Progenitor cell of endocrine pancreas (in vitro differentiated cells): Measurements from ENCODE around the gene FANK1. TPM values are rescaled to one million over a fixed set of nuclear protein-coding genes. Genes with fewer than 3 reads are reported as not detected.

Source experiments
- DNase-seq: peaks from one replicate; pipeline ENCODE4 v3.0.0; 2021; ENCODE audit warnings: low spot score; ENCODE audit not compliant: unreplicated experiment
- H3K27ac Mint-ChIP-seq: 2 replicates; pipeline ENCODE4 v1.8.0; 2021; ENCODE audit warnings: mild to moderate bottlenecking, moderate library complexity, mixed read lengths
- H3K27me3 Mint-ChIP-seq: 2 replicates; pipeline ENCODE4 v1.8.0; 2021; ENCODE audit warnings: mixed read lengths
- H3K36me3 Mint-ChIP-seq: 2 replicates; pipeline ENCODE4 v1.8.0; 2022; ENCODE audit warnings: mixed read lengths; ENCODE audit not compliant: insufficient read depth
- H3K4me1 Mint-ChIP-seq: 2 replicates; pipeline ENCODE4 v1.8.0; 2021; ENCODE audit warnings: low read depth, mixed read lengths
- H3K4me3 Mint-ChIP-seq: 2 replicates; pipeline ENCODE4 v1.8.0; 2021; ENCODE audit warnings: low read depth, mild to moderate bottlenecking, moderate library complexity, mixed read lengths
- H3K9me3 Mint-ChIP-seq: 2 replicates; pipeline ENCODE4 v1.8.0; 2021; ENCODE audit warnings: low read depth, mixed read lengths
- CTCF ChIP-seq: fragments of 200-600 bp; sonication (generic); IDR thresholded peaks from one replicate; pipeline ENCODE4 v1.5.0; 2021; ENCODE audit warnings: antibody characterized with exemption, mild to moderate bottlenecking; ENCODE audit not compliant: unreplicated experiment
- total RNA-seq: library from RNA; stranded (reverse); gene quantifications from 2 replicates; pipeline ENCODE4 v1.2.1, GENCODE V29; 2021

FANK1 gene
- total RNA-seq, 1 donor from 2014 or later = 3.2 TPM

GRCh38 chr10:126029999-126030398, 133.6 kb downstream of the FANK1 start:
- Mint-ChIP-seq H3K27ac (no peak overlapping the region), H3K4me3 (no peak overlapping the region), H3K4me1 (no peaks in the 10 kb centered on the region), H3K36me3 (peaks cover 14% of the 10 kb centered on the region), H3K27me3 (no peaks in the 10 kb centered on the region), H3K9me3 (peaks cover 42% of the 10 kb centered on the region)
- DNase-seq = no peak
- no peak for TF ChIP-seq CTCF

GRCh38 chr10:126034586-126034985, 138.2 kb downstream of the FANK1 start:
- TF ChIP-seq CTCF = no peak
- Mint-ChIP-seq H3K9me3 (peaks cover 13% of the 10 kb centered on the region), H3K27ac (no peak overlapping the region), H3K4me3 (no peak overlapping the region), H3K4me1 (no peaks in the 10 kb centered on the region), H3K36me3 (peaks cover 3% of the 10 kb centered on the region), H3K27me3 (no peaks in the 10 kb centered on the region)
- DNase-seq = no peak

- no peak overlapping the region for H3K4me3 Mint-ChIP-seq
- peaks cover 13% of the 10 kb centered on the region for H3K9me3 Mint-ChIP-seq
- peaks cover 2% of the 10 kb centered on the region for H3K4me1 Mint-ChIP-seq
- H3K36me3 Mint-ChIP-seq = peaks cover 3% of the 10 kb centered on the region
- no peak for DNase-seq
- no peak overlapping the region for H3K27ac Mint-ChIP-seq
- no peak for TF ChIP-seq CTCF
- H3K27me3 Mint-ChIP-seq = no peaks in the 10 kb centered on the region
Measured at GRCh38 chr10:126036515-126036914, 140.2 kb downstream of the FANK1 start.

GRCh38 chr10:126037946-126038345, 141.6 kb downstream of the FANK1 start:
- no peak for DNase-seq
- Mint-ChIP-seq H3K4me1 (peaks cover 7% of the 10 kb centered on the region), H3K27me3 (no peaks in the 10 kb centered on the region), H3K27ac (no peak overlapping the region), H3K9me3 (peaks cover 13% of the 10 kb centered on the region), H3K36me3 (peaks cover 3% of the 10 kb centered on the region), H3K4me3 (no peak overlapping the region)
- TF ChIP-seq CTCF = no peak

GRCh38 chr10:126041117-126041516, 144.8 kb downstream of the FANK1 start:
- no peak for DNase-seq
- no peak overlapping the region for H3K4me3 Mint-ChIP-seq
- no peak for TF ChIP-seq CTCF
- no peaks in the 10 kb centered on the region for H3K27me3 Mint-ChIP-seq
- no peaks in the 10 kb centered on the region for H3K36me3 Mint-ChIP-seq
- no peaks in the 10 kb centered on the region for H3K9me3 Mint-ChIP-seq
- no peak overlapping the region for H3K27ac Mint-ChIP-seq
- H3K4me1 Mint-ChIP-seq = peaks cover 7% of the 10 kb centered on the region
